GM21390 (cell line): Measurements from ENCODE around the gene CLOCK.

ENCODE experiments used
- ATAC-seq: cut with Tn5 transposase; IDR thresholded peaks from one replicate; pipeline ENCODE4 v1.9.1; 2021; ENCODE audit not compliant: unreplicated experiment

The CLOCK gene

GRCh38 chr4:55431710-55432336 is 114.9 kb downstream of the CLOCK start:
- ATAC-seq = no peak

- ATAC-seq = no peak
Measured at GRCh38 chr4:55424791-55425190, 121.9 kb downstream of the CLOCK start.

DNA sequence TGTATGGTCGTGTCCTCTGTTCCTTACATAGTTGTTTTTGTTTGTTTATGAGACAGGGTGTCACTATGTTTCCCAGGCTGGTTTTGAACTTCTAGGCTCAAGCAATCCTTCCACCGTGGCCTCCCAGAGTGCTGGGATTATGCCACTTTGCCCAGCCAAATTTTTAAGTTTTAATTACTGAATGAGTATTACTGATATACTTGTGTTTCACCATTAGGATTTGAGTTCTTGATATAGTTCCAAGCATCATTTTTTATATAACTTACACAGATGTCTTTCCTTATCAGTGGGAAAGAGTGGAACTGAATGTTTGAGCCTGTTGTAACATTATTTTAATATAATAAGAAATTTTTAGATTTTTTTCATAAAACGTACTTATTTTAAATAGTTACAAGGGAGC is 130.5 kb downstream of the CLOCK start:
- ATAC-seq = no peak

- no peak for ATAC-seq
Measured at GRCh38 chr4:55411621-55412020, 135.1 kb downstream of the CLOCK start.

DNA sequence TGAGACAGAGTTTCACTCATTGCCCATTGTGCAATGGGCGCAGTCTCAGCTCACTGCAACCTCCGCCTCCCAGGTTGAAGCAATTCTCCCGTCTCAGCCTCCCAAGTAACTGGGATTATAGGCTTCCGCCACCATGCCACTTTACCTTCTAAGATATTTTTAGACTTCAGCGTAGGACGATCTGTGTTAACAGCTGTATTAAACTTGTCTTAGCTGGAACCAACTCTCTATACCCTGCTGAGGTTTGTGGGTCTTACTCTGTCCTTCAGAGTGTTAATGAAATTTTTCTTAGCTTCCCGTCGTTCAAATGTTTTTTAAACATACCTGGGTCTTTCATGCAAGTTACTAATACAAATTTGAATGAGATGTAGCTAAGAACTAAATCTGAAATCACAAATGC is 136.3 kb downstream of the CLOCK start:
- ATAC-seq = no peak

DNA sequence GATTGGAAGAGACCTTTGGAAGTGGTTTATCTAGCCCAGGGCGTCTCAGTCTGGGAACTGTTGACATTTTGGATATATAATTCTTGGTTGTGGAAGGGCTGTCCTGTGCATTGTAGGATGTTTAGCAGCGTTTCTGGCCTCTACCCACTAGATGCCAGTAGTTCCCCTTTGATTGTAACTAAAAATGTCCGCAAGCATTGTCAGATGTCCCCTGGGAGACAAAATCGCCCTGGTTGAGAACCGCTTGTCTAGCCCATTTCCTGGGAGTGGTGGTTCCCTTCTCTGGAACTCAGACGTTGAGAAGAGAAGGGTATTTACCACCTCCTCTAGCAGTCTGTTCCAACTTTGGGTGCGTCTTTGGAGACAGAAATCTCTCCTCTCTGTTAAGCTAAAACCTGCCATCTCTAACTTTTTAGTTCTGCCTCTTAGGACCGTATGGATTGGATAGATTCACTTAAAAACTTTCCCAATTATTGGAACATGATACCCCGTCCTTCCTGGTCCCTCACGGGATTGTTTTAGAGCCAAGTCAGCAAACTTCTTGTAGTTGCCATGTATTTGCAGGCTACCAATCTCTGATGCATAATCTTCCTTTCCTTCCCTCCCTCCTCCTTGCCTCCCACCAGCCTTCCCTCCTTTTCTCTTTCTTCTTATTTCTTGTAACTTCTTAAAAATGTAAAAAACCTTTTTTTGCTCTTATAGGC is 137.1 kb downstream of the CLOCK start:
- peak; percentile 58 for ATAC-seq

- no peak for ATAC-seq
Measured at GRCh38 chr4:55407764-55408163, 138.9 kb downstream of the CLOCK start.

GRCh38 chr4:55407119-55407518 is 139.6 kb downstream of the CLOCK start:
- ATAC-seq = no peak

DNA sequence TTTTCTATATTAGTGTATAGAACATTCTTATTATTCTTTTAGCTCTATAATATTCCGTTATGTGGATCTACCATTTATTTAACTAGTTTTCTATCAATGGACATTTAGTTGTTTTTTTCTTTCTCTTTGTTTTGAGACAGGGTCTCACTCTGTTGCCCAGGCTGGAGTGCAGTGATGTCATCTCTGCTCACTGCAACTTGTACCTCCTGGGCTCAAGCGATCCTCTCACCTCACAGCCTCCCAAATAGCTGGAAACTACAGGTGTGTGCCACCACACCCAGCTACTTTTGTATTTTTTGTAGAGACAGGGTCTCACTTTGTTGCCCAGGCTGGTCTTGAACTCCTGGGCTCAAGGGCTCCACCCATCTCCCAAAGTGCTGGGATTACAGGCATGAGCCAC is 140.2 kb downstream of the CLOCK start:
- ATAC-seq = no peak

DNA sequence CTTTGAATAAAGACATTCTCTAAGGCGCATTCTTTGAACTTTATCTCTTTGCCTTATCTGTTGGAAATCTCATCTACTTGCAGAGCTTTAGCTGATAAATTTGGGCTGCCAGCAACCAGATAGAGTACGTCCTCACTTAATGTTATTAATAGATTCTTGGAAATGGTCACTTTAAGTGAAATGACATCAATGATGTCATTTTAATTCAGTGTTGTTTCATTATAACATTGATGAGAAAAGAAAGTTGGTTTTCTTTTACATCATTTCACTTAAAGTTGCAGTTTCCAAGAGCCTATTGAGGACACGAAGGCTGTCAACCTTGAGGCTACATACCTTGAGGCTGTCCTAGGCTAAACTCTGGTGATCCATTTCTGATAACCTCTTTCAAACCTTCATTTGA is 141.6 kb downstream of the CLOCK start:
- no peak for ATAC-seq

- no peak for ATAC-seq
Measured at GRCh38 chr4:55399581-55399980, 147.1 kb downstream of the CLOCK start.

GRCh38 chr4:55398966-55399365 is 147.7 kb downstream of the CLOCK start:
- no peak for ATAC-seq

DNA sequence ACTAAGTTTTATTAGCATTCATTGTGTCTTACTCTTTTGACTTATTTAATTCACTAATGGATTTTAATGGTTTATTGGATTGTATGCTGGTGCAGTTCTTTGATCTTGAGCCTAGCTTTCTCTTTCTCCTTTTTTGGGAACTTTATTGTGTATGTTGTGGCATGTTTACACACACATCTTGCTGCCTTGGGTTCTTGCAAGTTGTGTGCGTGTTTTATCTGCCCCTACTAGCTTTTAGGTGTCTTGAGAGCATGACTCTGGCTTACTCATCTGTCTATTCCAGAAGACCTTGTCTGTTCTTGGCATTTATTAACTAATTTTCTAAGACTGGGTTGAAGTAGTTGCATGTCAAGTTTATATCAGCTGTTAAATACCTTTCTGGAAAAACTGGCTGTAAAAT is 148.2 kb downstream of the CLOCK start:
- ATAC-seq = no peak

DNA sequence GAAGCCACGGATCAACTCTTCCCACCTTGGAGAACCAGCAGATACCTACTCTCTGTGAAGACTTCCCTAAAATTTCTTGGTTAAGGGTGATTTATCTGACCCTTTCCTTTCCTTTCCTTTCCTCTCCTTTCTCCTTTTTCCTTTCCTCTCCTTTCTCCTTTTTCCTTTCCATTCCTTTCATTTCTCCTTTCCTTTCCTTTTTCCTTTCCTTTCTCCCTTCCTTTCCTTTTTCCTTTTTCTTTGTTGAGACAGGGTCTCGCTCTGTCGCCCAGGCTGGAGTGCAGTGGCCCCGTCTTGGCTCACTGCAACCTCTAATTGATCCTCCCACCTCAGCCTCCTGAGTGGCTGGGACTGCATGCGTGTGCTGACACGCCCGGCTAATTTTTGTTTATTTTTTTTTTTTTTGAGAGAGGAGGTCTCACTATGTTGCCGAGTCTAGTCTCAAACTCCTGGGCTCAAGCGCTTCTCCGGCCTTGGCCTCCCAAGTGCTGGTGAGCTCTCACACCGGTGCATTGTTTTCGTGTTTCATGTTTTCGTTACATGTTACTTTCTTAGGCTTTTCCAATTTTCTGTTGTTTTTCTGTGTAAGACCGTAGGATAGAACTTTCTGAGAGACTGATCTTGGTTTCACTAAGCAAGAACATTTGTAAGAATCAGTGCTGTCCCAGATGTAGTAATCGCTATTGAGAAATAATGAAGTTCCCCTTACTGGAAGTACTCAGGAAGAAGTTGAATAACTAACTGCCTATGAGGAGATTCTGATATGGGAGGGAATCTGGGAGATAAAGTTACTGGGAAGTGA is 149.0 kb downstream of the CLOCK start:
- no peak for ATAC-seq

DNA sequence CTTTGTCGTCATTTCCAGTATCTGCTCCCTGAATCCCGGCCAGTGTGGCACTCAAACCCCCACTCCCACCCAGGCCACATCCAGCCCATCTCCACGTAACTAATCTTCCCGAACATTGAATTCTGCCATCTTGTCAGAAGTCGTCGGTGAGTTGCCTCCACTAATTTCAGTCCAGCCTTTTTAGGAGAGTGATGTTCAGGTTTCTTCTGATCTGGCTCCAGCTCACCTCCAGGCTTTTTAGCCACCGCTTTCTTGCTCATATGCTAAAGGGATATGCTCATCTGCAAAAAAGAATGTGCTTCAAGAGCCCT is 149.6 kb downstream of the CLOCK start:
- ATAC-seq = no peak

GRCh38 chr4:55396308-55397125 is 150.2 kb downstream of the CLOCK start:
- ATAC-seq = peak; percentile 26

DNA sequence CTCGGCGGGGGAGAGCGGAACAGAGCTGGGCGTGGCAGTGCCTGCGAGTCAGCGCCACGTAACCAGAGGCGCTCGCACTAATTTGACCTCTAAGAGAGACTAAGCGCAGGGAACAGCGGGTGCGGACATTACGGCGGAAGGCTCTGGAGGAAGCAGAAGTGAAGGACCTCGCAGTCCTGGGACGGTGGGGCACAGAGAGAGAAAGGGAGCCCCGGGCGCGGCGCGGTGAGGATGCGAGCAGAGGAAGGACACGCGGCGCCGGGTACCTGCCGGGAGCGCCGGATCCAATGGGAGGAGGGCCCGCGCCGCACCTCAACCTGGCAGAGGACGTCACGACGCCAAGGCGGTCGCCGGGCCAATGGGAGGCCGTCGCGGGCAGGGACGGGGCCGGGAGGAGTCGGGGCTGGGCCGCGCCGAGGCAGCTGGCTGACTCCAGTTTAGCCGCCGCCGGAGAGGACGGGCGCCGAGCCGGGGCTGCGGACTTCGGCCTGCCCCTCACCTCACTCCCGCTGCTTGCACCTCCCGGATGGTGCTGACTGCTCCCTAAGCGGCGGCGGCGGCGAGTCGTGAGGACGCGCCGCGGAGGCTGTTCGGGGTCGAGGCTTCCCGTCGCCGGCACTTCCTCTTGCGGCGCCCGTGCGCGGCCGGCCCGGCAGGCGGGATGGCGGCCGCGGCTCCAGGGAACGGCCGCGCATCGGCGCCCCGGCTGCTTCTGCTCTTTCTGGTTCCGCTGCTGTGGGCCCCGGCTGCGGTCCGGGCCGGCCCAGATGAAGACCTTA is 151.0 kb downstream of the CLOCK start, which contains the start of gene TMEM165:
TSS of gene TMEM165 (plus strand) at position 429 of the 779 bp plus-strand sequence. CDS start at position 662, 233 bp downstream.
- peak; percentile 94 for ATAC-seq

DNA sequence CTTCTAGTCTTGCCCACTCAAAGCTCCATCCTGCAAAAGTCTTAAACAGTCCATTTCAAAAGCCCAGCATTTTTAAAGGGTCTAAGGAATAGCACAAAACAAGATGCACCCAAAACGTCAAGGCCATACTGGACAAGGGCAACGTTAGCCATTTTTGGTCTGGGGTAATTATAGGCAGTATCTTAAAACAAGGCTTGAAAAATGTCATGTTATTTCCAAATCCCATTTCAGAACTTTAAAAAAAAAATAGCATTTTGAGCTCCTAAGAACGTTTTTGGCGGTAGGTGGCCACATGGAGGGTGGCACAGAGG is 151.5 kb downstream of the CLOCK start:
- peak; percentile 0 for ATAC-seq

DNA sequence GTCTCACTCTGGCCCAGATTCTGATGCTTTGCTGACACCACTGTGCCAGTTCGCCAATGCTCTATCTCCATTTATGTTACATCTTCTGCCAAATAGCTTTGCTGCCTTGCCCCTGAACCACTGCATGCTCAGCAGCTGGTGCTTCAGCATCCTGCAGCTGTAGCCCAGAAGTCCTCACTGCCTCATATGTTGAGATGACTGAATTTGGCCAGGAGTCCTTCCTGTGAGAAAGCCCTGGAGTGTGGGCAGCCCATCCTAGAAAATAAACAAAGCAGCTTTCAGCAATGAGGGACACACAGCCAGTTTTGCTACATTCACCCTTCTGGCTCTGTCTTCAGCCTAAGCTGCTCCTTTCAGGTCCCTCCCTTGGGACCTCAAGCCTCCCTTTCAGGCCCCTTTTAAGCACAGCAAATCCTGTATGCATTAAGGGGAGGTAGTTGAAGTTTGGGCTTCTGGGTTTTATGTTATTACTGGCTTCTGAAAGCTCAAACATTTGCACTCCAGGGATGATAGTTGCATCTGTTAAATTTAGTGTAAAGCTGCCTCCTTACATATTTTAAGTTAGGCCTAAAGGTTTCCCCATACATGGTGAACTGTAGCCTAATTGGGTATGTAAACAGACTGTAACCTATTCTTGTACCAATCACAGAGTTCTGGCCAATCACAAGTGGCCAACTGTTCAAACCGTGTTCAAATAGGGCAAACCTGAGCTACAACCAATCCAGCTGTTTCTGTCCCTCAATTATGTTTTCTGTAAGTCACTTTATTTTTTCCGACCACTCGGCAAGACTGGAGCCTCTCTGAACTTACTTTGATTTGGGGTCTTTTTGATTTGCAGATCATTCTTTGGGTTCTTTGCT is 153.0 kb downstream of the CLOCK start:
- ATAC-seq = no peak

DNA sequence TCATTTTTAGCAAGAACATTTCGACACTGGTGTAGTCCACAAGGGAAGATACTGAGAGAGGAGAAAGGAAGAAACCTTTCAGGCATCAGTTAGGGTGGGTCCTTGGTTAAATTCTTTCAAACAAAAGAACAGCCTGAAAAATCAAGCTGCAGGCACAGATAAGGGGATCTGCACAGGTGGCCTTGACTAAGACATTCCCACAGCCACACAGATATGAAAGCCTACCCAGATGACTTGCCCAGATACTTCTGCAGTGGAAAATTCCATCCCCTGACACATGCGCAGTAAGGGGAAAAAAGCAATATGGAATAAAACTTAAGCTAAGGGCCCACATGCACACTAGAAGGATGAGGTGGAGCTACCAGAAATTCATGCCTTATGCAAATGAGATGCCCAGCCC is 159.9 kb downstream of the CLOCK start:
- ATAC-seq = no peak
